GM12874 (cell line): ENCODE data around the gene ERP27.

Experiments
- CTCF ChIP-seq: IDR thresholded peaks from 2 replicates; pipeline ENCODE4 v1.5.1; 2011; ENCODE audit warnings: low read depth, mild to moderate bottlenecking, control low read depth, low read length, moderate library complexity; ENCODE audit not compliant: insufficient read depth

Gene ERP27

GRCh38 chr12:14979468-14979867 is 41.1 kb upstream of the ERP27 start:
- TF ChIP-seq CTCF = no peak

GRCh38 chr12:14976658-14977057 is 38.3 kb upstream of the ERP27 start:
- TF ChIP-seq CTCF = no peak

- TF ChIP-seq CTCF = no peak
Observed at GRCh38 chr12:14975457-14975856, 37.1 kb upstream of the ERP27 start.

GRCh38 chr12:14974633-14975032 is 36.3 kb upstream of the ERP27 start:
- TF ChIP-seq CTCF = no peak

- no peak for TF ChIP-seq CTCF
Observed at GRCh38 chr12:14972816-14973215, 34.5 kb upstream of the ERP27 start, which contains the start of gene PDE6H. TSS of gene PDE6H (plus strand) at chr12:14973042. CDS start at chr12:14978013, 4,971 bp downstream.

GRCh38 chr12:14970473-14970872 is 32.1 kb upstream of the ERP27 start:
- no peak for TF ChIP-seq CTCF

- no peak for TF ChIP-seq CTCF
Observed at GRCh38 chr12:14968478-14968877, 30.1 kb upstream of the ERP27 start.

GRCh38 chr12:14965221-14965620 is 26.9 kb upstream of the ERP27 start:
- TF ChIP-seq CTCF = no peak
